ENCODE results near the gene ELFN2. TPM values are rescaled to one million over a fixed set of nuclear protein-coding genes. Genes with fewer than 3 reads are reported as not detected.
A peak's percentile ranks its signal among the peaks of the same experiment; 100 is the strongest.
"Not testable (repeated sequence)": the region's sequence is repeated elsewhere in the genome, so short reads cannot be mapped to it uniquely, and the experiment has no call there.

The ELFN2 gene
- total RNA-seq, 2 donors from 2014 or later, result 1.6 TPM; not detected in 1

DNA sequence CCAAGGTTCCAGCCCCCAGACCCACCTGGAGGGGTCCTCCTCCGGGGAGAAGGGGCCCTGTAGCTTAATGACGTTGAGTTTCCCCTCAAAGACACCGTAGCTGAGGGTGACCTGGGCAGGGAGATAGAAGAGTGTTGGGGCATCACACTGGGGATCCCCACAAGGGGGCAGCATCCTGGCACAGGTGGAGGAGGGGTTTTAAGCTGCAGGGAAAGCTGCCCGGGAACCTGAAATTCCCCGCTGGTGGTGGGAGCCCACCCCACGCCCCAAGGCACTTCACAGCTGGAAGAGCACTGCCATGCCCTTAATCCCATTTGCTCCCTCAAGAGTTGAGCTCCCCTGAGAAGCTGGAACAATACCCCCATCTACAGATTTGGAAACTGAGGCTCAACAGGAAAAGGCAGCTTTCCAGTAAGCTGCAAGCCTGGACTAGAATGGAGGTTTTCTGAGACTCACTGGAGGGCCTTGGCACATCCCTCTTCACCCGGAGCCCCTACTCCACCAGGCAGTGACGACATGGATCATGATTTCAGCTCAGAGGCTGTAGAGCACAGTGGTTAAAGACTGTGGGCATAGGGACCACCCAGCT is 45.2 kb upstream of the ELFN2 start:
- H3K27me3 ChIP-seq, result no peaks in the 10 kb centered on the region
- H3K4me1 ChIP-seq, result no peaks in the 10 kb centered on the region
- intact Hi-C loops (cut with DNase I), result no loop called here
- peak; percentile 47 to 68 (median 57) for DNase-seq
- no peak overlapping the region for H3K27ac ChIP-seq
- peak; percentile 30 for ATAC-seq
- no peak overlapping the region for H3K4me3 ChIP-seq
- no peaks in the 10 kb centered on the region for H3K36me3 ChIP-seq (replicated peaks in 1 of 2; ENCODE audit: insufficient read depth in 1 of 2, low read depth in 2 of 2)
- TF ChIP-seq POLR2A (IDR thresholded peaks at IDR 0.05), result no peak
- TF ChIP-seq, protein P1, sequence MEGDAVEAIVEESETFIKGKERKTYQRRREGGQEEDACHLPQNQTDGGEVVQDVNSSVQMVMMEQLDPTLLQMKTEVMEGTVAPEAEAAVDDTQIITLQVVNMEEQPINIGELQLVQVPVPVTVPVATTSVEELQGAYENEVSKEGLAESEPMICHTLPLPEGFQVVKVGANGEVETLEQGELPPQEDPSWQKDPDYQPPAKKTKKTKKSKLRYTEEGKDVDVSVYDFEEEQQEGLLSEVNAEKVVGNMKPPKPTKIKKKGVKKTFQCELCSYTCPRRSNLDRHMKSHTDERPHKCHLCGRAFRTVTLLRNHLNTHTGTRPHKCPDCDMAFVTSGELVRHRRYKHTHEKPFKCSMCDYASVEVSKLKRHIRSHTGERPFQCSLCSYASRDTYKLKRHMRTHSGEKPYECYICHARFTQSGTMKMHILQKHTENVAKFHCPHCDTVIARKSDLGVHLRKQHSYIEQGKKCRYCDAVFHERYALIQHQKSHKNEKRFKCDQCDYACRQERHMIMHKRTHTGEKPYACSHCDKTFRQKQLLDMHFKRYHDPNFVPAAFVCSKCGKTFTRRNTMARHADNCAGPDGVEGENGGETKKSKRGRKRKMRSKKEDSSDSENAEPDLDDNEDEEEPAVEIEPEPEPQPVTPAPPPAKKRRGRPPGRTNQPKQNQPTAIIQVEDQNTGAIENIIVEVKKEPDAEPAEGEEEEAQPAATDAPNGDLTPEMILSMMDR (IDR thresholded peaks at IDR 0.05), result peak; percentile 34 to 62 (median 50)
- H3K9me3 ChIP-seq, result no peaks in the 10 kb centered on the region
- WGBS, 2 donors, result 8 to 21% methylated on average over 3 to 8 of the region's 8 CpGs

DNA sequence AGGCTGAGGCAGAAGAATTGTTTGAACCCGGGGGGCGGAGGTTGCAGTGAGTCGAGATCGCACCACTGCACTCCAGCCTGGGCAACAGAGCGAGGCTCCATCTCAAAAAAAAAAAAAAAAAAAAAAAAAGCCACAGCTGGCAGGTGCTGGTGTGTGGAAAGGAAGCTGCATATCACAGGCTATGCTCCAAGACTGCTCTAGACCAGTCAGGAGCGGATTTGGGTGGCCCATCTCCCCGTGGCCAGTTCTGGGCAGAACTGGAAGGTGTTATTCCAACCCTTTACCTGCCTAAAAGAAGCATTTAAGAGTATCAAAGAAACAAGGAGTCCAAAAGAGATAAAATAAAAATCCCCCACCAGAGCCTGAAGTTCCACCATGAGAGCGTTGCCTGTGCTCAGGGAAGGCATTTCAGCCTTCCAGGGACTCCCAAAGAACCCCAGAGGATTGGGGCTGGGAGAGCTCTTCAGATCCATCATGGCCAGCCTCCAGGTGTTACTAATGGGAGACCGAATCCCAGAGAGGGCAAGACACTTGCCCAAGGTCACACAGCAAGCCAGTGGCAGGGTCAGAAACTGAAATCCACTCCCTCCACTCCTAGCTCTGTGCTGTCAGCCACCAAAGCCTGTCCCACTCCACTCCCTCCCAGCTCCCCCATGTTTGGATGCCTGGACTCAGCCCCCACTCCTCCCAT is 44.6 kb upstream of the ELFN2 start:
- H3K4me3 ChIP-seq, result no peak overlapping the region
- no peaks in the 10 kb centered on the region for H3K27me3 ChIP-seq
- 62 to 63% methylated on average over 9 of the region's 9 CpGs for WGBS, 2 donors
- H3K4me1 ChIP-seq, result no peaks in the 10 kb centered on the region
- no peak overlapping the region for H3K27ac ChIP-seq
- no peaks in the 10 kb centered on the region for H3K9me3 ChIP-seq
- H3K36me3 ChIP-seq (replicated peaks in 1 of 2; ENCODE audit: insufficient read depth in 1 of 2, low read depth in 2 of 2), result no peaks in the 10 kb centered on the region
- intact Hi-C loops (cut with DNase I), result no loop called here
- DNase-seq (no peak), ATAC-seq (peak; percentile 15)
- TF ChIP-seq POLR2A (IDR thresholded peaks at IDR 0.05), result no peak

DNA sequence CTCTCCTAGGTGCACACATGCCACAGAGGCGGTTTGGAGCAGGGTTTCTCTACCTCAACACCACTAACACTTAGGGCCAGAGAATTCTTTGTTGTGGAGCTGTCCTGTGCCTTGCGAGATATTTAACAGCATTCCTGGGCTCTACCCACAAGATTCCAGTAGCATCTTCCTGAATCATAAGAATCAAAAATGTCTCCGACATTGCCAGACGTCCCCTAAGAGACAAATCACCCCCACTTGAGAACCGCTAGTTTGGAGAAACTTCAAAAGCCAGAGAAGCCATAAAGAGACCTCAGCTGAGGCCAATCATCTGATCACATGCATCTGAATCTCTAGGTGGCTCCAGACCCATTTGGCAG is 42.8 kb upstream of the ELFN2 start:
- intact Hi-C loops (cut with DNase I), result no loop called here
- Histone ChIP-seq H3K4me3 (no peak overlapping the region), H3K36me3 (replicated peaks in 1 of 2; ENCODE audit: insufficient read depth in 1 of 2, low read depth in 2 of 2) (no peaks in the 10 kb centered on the region), H3K27me3 (no peaks in the 10 kb centered on the region), H3K27ac (no peak overlapping the region), H3K9me3 (no peaks in the 10 kb centered on the region), H3K4me1 (no peaks in the 10 kb centered on the region)
- TF ChIP-seq, protein P1 (IDR thresholded peaks at IDR 0.05), result no peak
- TF ChIP-seq POLR2A (IDR thresholded peaks at IDR 0.05), result no peak
- no peak for ATAC-seq
- no peak for DNase-seq
- WGBS, 2 donors, result 85% methylated on average over 5 of the region's 5 CpGs

DNA sequence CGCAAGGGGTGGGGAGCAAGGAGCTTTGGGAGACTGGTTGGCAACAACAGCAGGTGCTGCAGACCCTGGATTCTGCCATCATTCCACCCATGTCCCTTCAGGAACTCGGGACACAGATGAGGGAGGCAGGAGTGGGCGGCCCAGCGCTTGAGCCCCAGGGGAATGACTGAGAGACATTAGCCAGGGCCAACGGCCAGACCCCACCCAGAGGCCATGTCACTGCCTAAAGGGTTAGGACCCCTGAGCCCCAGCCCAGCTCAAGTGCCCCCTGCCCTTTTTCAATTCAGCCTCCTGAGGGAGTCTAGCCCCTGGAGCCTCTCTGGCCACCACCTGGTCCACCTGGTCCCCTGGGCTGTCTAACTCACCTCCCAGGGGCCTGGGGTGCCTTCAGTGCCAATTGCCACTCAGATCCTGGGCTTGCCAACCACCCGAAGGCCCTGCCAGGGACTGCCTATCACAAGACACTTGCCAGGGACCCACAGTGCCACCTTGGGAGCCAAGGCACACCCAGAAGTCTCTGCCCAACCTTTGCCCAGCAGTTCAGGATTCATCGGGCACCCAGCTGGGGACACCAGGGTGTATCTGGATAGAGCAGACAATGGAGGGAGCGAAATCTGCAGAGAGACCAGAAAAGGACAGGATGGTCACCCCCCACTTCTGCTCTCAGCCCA is 42.3 kb upstream of the ELFN2 start:
- H3K4me3 ChIP-seq, result no peak overlapping the region
- no peaks in the 10 kb centered on the region for H3K27me3 ChIP-seq
- WGBS, 2 donors, result 72 to 76% methylated on average over 7 to 8 of the region's 8 CpGs
- no peaks in the 10 kb centered on the region for H3K4me1 ChIP-seq
- no peak for TF ChIP-seq POLR2A (IDR thresholded peaks at IDR 0.05)
- TF ChIP-seq, protein P1 (IDR thresholded peaks at IDR 0.05), result no peak
- H3K9me3 ChIP-seq, result no peaks in the 10 kb centered on the region
- no peak for ATAC-seq
- H3K36me3 ChIP-seq (replicated peaks in 1 of 2; ENCODE audit: insufficient read depth in 1 of 2, low read depth in 2 of 2), result no peaks in the 10 kb centered on the region
- no peak overlapping the region for H3K27ac ChIP-seq
- DNase-seq, result no peak
- intact Hi-C loops (cut with DNase I), result no loop called here

DNA sequence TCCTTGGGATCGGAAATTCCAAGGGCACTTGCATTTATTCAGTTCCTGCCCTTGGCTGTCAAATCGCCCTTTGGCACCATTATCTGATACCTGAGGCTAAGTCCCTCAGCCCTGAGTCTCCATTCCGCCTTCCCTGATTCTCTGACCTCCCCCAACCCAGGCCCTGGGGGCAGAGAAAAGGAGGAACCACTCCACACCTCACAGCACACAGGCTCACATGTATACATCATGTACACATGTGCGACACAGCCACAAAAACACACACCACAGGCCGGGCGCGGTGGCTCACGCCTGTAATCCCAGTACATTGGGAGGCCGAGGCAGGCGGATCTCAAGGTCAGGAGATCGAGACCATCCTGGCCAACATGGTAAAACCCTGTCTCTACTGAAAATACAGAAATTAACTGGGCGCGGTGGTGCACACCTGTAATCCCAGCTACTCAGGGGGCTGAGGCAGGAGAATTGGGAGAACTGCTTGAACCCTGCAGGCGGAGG is 41.0 kb upstream of the ELFN2 start:
- H3K4me3 ChIP-seq; ATAC-seq; H3K36me3 ChIP-seq (replicated peaks in 1 of 2; ENCODE audit: insufficient read depth in 1 of 2, low read depth in 2 of 2); H3K9me3 ChIP-seq; H3K27ac ChIP-seq; H3K4me1 ChIP-seq; H3K27me3 ChIP-seq; DNase-seq; intact Hi-C loops (cut with DNase I): not testable (repeated sequence)
- 89 to 91% methylated on average over 14 of the region's 14 CpGs for WGBS, 2 donors
